Transverse colon (tissue), 3 donors: ENCODE data around the gene SLC25A19.

Source experiments
- CTCF ChIP-seq, 5 experiments: fragments of 200-600 bp in 3 of 5; fragments of 450-650 bp in 2 of 5; sonication (generic) in 3 of 5; IDR thresholded peaks; 1 replicate in 2 of 5; 2 replicates in 3 of 5; pipeline ENCODE4 v1.5.1; 2016 to 2017; ENCODE audit warnings: antibody characterized with exemption in 5 of 5, inconsistent platforms in 3 of 5, mild to moderate bottlenecking in 2 of 5, moderate library complexity in 1 of 5
- POLR2A ChIP-seq: fragments of 450-650 bp; IDR thresholded peaks from one replicate; pipeline ENCODE4 v1.6.1; 2016; ENCODE audit warnings: antibody characterized with exemption, mild to moderate bottlenecking, moderate library complexity

GRCh38 chr17:75318615-75319222, 29.5 kb upstream of the SLC25A19 start:
- no peak for TF ChIP-seq CTCF (IDR thresholded peaks at IDR 0.05)
- no peak for TF ChIP-seq POLR2A
